HepG2 (cell line): ENCODE data around the gene SCN9A. TPM values are rescaled to one million over a fixed set of nuclear protein-coding genes. Genes with fewer than 3 reads are reported as not detected.

Experiments
- AGO2 ChIP-seq: fragments of 200-400 bp; formaldehyde crosslinking; optimal IDR thresholded peaks from 2 replicates; pipeline ENCODE3; 2017; ENCODE audit warnings: mild to moderate bottlenecking, low read depth, low read length, moderate library complexity
- ATRX ChIP-seq: sonication (generic); formaldehyde crosslinking; IDR thresholded peaks from 2 replicates; pipeline ENCODE4 v1.4.0; 2020; ENCODE audit warnings: missing genetic modification reagents, borderline replicate concordance
- CSRNP1 ChIP-seq: sonication (generic); formaldehyde crosslinking; IDR thresholded peaks from 2 replicates; pipeline ENCODE4 v1.8.1; 2023; ENCODE audit warnings: mild to moderate bottlenecking, missing genetic modification reagents
- GLMP ChIP-seq: sonication (generic); formaldehyde crosslinking; IDR thresholded peaks from 2 replicates; pipeline ENCODE4 v1.9.0; 2021; ENCODE audit warnings: missing genetic modification reagents, mild to moderate bottlenecking, borderline replicate concordance
- KDM2A ChIP-seq: sonication (generic); formaldehyde crosslinking; IDR thresholded peaks from 2 replicates; pipeline ENCODE4 v1.4.0; 2020; ENCODE audit warnings: low read depth, missing genetic modification reagents, borderline replicate concordance
- KDM4B ChIP-seq: sonication (generic); formaldehyde crosslinking; IDR thresholded peaks from 2 replicates; pipeline ENCODE4 v1.4.0; 2020; ENCODE audit warnings: missing genetic modification reagents
- MED8 ChIP-seq: sonication (generic); formaldehyde crosslinking; IDR thresholded peaks from 2 replicates; pipeline ENCODE4 v1.8.1; 2023; ENCODE audit warnings: mild to moderate bottlenecking, missing genetic modification reagents; ENCODE audit not compliant: insufficient replicate concordance
- NFATC3 ChIP-seq: sonication (generic); formaldehyde crosslinking; IDR thresholded peaks from 2 replicates; pipeline ENCODE4 v1.5.1; 2020; ENCODE audit warnings: mild to moderate bottlenecking, missing genetic modification reagents
- PLRG1 ChIP-seq: fragments of 450-650 bp; conservative IDR thresholded peaks from 2 replicates; pipeline ENCODE4 v1.6.1; 2016
- RBFOX2 ChIP-seq: fragments of 200-400 bp; formaldehyde crosslinking; IDR thresholded peaks from 2 replicates; pipeline ENCODE4 v1.6.1; 2017; ENCODE audit warnings: low read depth, mild to moderate bottlenecking, low read length
- ZBTB8A ChIP-seq: sonication (generic); formaldehyde crosslinking; IDR thresholded peaks from 2 replicates; pipeline ENCODE4 v1.4.0; 2020; ENCODE audit warnings: mild to moderate bottlenecking, low read depth, missing genetic modification reagents, borderline replicate concordance
- ZFP90 ChIP-seq: sonication (generic); formaldehyde crosslinking; IDR thresholded peaks from 2 replicates; pipeline ENCODE4 v1.8.0; 2022; ENCODE audit warnings: missing genetic modification reagents, mild to moderate bottlenecking, inconsistent platforms, borderline replicate concordance
- ZIK1 ChIP-seq: sonication (generic); formaldehyde crosslinking; IDR thresholded peaks from 2 replicates; pipeline ENCODE4 v1.5.0; 2020; ENCODE audit warnings: mild to moderate bottlenecking, low read depth, missing genetic modification reagents, borderline replicate concordance
- ZNF235 ChIP-seq: sonication (generic); formaldehyde crosslinking; IDR thresholded peaks from 2 replicates; pipeline ENCODE4 v1.8.1; 2023; ENCODE audit warnings: mild to moderate bottlenecking, missing genetic modification reagents, borderline replicate concordance
- ZNF3 ChIP-seq: IDR thresholded peaks from 2 replicates; pipeline ENCODE4 v1.7.0; 2017; ENCODE audit warnings: inconsistent platforms
- ZNF30 ChIP-seq: sonication (generic); formaldehyde crosslinking; IDR thresholded peaks from 2 replicates; pipeline ENCODE4 v1.5.0; 2020; ENCODE audit warnings: mild to moderate bottlenecking, missing genetic modification reagents
- ZNF580 ChIP-seq: IDR thresholded peaks from 2 replicates; pipeline ENCODE4 v1.6.1; 2016; ENCODE audit warnings: low read depth, borderline replicate concordance
- ZNF614 ChIP-seq: IDR thresholded peaks from 2 replicates; pipeline ENCODE4 v1.6.1; 2018; ENCODE audit warnings: missing biosample characterization, missing genetic modification reagents, inconsistent platforms, borderline replicate concordance
- ZNF615 ChIP-seq: sonication (generic); formaldehyde crosslinking; IDR thresholded peaks from 2 replicates; pipeline ENCODE4 v1.5.0; 2020; ENCODE audit warnings: mild to moderate bottlenecking, missing genetic modification reagents, borderline replicate concordance
- ZNF672 ChIP-seq: sonication (generic); formaldehyde crosslinking; IDR thresholded peaks from 2 replicates; pipeline ENCODE4 v1.8.1; 2022; ENCODE audit warnings: missing genetic modification reagents
- ZNF891 ChIP-seq: sonication (generic); formaldehyde crosslinking; IDR thresholded peaks from 2 replicates; pipeline ENCODE4 v1.5.0; 2020; ENCODE audit warnings: mild to moderate bottlenecking, missing genetic modification reagents
- polyA plus RNA-seq, 8 experiments: library from polyadenylated mRNA; depleted of rRNA in 3 of 8; stranded (reverse) in 7 of 8; unstranded in 1 of 8; fragments of >200 nt; fragmentation: Illumina TruSeq in 4 of 8; extraction: Trizol in 4 of 8; gene quantifications; 2 replicates each; pipeline versions ENCODE4 v1.2.1 to v1.2.3, GENCODE V29; 2011 to 2016; ENCODE audit warnings: low read depth in 4 of 8, missing spikeins in 1 of 8, mixed read lengths in 1 of 8; ENCODE audit not compliant: insufficient read depth in 1 of 8
- total RNA-seq, 5 experiments: library from RNA; depleted of rRNA; stranded (reverse); fragments of >200 nt; fragmentation: Illumina TruSeq; extraction: Trizol; gene quantifications; 2 replicates each; pipeline ENCODE4 v1.2.3, GENCODE V29; 2016; ENCODE audit warnings: low read depth in 1 of 5
- TF ChIP-seq, protein P1 (sequence below): sonication (generic); formaldehyde crosslinking; IDR thresholded peaks from 2 replicates; pipeline ENCODE4 v1.4.0; 2020; ENCODE audit warnings: mild to moderate bottlenecking, missing genetic modification reagents
- TF ChIP-seq, protein P2 (sequence below): sonication (generic); formaldehyde crosslinking; IDR thresholded peaks from 2 replicates; pipeline ENCODE4 v1.5.1; 2020; ENCODE audit warnings: mild to moderate bottlenecking, moderate library complexity, missing genetic modification reagents

The SCN9A gene
- total and polyA plus RNA-seq, 2 of the 13 experiments (the other 11 are each of a cell fraction or from before 2014, with no cell fraction given), result 15.3 to 24.3 TPM

DNA sequence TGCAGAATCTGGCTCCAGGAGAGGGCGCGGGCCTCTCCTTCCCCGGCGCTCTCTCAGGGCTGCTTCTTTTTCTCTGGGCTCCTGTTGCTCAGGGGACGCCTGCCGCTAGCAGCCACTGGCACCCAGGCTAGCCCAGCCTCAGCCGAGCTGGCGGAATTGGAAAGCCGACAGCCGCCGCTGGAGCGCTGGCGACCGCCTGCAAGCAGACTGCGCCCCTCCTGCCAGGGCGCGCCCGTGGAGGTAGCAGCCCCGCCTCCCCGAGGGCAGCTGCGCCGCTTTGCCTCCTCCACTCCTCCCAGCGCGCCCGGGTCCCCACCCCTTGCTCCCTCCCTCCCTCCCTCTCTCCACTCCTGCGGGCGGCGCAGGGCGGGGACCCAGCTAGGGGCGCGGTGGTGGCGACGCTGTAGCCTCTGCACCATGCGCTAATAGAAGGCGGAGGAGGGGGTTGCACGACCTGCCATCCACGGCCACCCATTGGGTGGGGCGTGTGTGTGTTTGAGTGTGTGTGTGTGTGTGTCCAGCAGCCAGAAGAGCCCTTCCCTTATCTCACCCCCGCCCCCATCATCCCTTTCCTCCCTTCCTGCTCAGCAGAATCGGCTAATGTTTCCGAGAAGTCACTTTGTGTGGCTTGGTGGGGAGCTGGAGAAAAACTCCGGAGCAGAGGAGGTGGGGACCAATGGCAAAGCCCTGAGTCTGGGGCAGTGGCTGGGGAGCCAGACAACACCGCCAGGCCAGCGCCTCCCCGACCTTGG is at the start of gene SCN9A (continued):
- TF ChIP-seq ZNF580, result peak; percentile 87; the same call in 1 of the 2 replicates
- TF ChIP-seq ZIK1 (CRISPR knock-in tag), result no peak; the same call in 1 of the 2 replicates
- TF ChIP-seq ZFP90 (CRISPR knock-in tag), result peak; percentile 80; the same call in 1 of the 2 replicates
- TF ChIP-seq ZNF30 (CRISPR knock-in tag), result no peak
- peak; percentile 94 for TF ChIP-seq CSRNP1 (CRISPR knock-in tag)
- TF ChIP-seq ZNF672, result no peak
- no peak for TF ChIP-seq NFATC3 (CRISPR knock-in tag)
- no peak for TF ChIP-seq ZNF235 (CRISPR knock-in tag)
- no peak for TF ChIP-seq GLMP (CRISPR knock-in tag)
- TF ChIP-seq MED8 (CRISPR knock-in tag), result no peak
- peak; percentile 62 for TF ChIP-seq AGO2
- TF ChIP-seq, protein P1, sequence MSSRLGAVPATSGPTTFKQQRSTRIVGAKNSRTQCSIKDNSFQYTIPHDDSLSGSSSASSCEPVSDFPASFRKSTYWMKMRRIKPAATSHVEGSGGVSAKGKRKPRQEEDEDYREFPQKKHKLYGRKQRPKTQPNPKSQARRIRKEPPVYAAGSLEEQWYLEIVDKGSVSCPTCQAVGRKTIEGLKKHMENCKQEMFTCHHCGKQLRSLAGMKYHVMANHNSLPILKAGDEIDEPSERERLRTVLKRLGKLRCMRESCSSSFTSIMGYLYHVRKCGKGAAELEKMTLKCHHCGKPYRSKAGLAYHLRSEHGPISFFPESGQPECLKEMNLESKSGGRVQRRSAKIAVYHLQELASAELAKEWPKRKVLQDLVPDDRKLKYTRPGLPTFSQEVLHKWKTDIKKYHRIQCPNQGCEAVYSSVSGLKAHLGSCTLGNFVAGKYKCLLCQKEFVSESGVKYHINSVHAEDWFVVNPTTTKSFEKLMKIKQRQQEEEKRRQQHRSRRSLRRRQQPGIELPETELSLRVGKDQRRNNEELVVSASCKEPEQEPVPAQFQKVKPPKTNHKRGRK, result peak; percentile 73; the same call in 1 of the 2 replicates
- TF ChIP-seq ZNF3 (CRISPR knock-in tag), result no peak
- TF ChIP-seq ZBTB8A, result no peak
- TF ChIP-seq RBFOX2, result peak; percentile 85
- TF ChIP-seq, protein P2, sequence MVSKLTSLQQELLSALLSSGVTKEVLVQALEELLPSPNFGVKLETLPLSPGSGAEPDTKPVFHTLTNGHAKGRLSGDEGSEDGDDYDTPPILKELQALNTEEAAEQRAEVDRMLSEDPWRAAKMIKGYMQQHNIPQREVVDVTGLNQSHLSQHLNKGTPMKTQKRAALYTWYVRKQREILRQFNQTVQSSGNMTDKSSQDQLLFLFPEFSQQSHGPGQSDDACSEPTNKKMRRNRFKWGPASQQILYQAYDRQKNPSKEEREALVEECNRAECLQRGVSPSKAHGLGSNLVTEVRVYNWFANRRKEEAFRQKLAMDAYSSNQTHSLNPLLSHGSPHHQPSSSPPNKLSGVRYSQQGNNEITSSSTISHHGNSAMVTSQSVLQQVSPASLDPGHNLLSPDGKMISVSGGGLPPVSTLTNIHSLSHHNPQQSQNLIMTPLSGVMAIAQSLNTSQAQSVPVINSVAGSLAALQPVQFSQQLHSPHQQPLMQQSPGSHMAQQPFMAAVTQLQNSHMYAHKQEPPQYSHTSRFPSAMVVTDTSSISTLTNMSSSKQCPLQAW (CRISPR knock-in tag), result peak; percentile 71; the same call in 1 of the 2 replicates
- TF ChIP-seq ATRX (CRISPR knock-in tag), result no peak
- peak; percentile 81; the same call in 1 of the 2 replicates for TF ChIP-seq KDM4B (CRISPR knock-in tag)
- TF ChIP-seq KDM2A (CRISPR knock-in tag), result peak; percentile 86
- no peak; the same call in 1 of the 2 replicates for TF ChIP-seq ZNF614 (CRISPR knock-in tag)
- no peak for TF ChIP-seq ZNF615 (CRISPR knock-in tag)
- no peak; the same call in 1 of the 2 replicates for TF ChIP-seq ZNF891 (CRISPR knock-in tag)
- no peak for TF ChIP-seq PLRG1
